Activated T-cell treated with anti-CD3 and anti-CD28 coated beads, Interleukin-2, amount 50 U/mL, for 48 hours (primary cell): ENCODE data around the gene KRTAP10-6.
"Not testable (repeated sequence)": the region's sequence is repeated elsewhere in the genome, so short reads cannot be mapped to it uniquely, and the experiment has no call there.

Source experiments
- DNase-seq, 2 experiments: peaks; one replicate each; pipeline ENCODE4 v3.0.0-alpha.2; 2020

Gene KRTAP10-6

DNA sequence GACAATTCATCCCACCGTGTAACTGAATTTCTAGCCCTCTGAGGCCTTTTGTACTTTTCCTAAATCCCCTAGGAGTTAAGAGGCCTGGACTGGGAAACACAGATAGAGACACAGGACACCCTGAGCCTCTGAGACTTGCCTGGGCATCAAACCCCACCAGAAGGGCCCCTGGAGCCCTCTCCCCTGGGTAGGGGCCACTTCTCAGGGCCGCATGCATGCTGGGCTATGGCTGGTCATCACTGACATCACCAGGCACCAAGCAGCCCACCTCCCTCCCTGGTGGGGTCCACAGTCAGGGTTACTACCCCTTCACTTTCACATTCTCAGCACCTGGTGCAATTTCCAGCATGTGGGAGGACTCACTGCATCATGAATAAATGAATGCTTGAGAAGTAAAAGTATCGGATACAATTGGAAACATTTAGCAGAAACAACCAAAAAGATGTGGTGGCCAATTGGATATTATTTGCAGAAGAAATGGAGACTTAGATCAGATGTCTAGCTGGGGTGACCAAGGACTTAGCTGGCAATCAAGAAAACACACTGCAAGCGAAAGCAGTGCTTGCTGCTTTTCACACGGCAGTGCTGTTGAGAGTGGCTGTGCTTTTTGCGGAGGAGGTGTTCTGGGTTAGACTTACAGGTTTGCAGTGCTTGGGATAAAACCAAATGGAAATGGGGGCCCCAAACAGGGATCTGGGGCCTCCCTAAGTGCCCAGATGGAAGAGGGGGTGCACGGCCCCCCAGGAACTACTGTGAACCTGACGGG is 7.1 kb upstream of the KRTAP10-6 start:
- DNase-seq, result no peak

DNA sequence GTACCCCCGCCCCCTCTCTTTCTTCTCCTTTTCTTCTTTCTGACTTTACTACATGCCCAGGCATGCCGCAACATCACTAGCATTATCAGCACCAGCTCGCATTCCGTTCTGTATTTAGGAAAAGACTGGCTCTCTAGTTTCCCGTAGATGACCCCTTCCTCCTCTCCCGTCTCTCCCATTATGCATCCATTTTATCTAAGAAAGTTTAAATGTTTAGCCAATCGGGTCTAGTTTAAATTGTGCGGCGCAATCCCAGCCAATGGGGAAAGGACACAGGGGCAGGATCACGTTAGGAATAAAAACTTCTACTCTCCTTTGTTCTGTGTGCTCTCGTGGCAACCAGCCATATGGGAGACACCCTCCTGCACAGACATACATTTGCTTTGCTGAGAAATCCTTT is 5.8 kb upstream of the KRTAP10-6 start:
- DNase-seq, result no peak

DNA sequence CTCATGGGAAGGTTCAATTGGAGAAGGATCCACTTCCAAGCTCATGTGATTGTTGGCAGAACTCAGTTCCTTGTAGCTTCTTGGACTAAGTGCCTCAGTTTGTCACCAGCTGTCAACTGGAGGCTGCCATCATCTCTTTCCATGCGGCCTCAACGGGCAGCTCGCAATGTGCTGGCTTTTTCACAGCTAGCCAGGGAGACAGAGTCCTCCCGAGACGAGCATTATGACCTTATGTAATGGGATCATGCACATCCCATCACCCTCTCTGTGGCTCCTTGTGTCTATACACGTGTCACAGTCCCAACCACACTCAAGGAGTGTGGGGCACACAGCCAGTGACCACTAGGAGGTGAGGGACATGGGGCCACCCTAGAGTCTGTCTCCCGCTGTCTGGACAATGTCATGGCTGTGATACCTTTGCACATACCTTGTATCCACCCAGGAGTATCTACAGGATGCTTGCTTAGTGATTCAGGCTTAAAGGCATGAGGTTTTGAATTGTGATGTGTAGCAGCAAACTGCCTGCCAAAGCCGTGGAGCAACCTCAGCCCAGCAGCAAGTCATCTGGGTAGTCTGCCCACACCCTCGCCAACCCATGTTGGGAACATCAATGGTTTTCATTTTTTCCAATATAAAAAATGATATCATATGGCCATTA is 3.9 kb upstream of the KRTAP10-6 start:
- DNase-seq, result no peak

DNA sequence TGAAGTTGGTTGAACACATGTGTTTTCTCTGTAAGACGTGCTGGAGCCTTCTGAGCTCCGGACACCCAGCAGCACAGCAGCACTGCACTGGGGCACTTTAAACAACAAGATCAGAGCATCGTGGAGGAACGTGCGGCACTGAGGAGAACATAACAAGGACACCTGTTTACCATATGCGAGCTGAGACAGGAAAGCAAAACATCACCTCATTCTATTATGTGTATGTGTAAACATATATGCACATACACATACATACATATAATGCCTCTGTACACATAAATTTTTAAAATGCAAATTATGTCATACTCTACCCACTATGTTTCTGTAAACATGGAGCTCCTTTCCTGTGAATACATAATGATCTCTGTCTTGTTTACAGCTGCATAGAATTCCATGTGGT is 3.2 kb upstream of the KRTAP10-6 start:
- DNase-seq, result no peak

DNA sequence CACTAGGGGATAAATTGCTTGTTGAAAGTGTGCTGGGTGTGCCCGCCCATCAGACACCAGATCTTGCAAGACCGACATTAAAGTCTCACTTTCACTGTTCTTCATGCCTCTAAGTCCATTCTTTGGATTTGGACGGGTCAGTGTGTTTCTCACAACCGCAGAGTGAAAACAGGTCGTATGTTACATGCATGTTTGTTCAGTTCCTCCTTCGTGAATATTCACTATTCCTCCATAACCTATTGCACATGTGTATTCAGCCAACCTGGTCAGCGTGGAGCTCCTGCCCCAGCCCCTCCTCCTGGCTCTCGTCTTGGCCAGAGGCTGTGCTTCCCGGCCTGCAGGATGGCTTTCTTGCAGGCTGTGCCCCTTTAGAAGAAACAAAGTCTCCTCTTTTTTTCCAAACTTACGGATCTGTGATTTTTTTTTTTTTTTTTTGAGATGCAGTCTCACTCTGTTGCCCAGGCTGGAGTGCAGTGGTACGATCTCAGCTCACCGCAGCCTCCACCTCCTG is 2.2 kb upstream of the KRTAP10-6 start:
- DNase-seq, result no peak

DNA sequence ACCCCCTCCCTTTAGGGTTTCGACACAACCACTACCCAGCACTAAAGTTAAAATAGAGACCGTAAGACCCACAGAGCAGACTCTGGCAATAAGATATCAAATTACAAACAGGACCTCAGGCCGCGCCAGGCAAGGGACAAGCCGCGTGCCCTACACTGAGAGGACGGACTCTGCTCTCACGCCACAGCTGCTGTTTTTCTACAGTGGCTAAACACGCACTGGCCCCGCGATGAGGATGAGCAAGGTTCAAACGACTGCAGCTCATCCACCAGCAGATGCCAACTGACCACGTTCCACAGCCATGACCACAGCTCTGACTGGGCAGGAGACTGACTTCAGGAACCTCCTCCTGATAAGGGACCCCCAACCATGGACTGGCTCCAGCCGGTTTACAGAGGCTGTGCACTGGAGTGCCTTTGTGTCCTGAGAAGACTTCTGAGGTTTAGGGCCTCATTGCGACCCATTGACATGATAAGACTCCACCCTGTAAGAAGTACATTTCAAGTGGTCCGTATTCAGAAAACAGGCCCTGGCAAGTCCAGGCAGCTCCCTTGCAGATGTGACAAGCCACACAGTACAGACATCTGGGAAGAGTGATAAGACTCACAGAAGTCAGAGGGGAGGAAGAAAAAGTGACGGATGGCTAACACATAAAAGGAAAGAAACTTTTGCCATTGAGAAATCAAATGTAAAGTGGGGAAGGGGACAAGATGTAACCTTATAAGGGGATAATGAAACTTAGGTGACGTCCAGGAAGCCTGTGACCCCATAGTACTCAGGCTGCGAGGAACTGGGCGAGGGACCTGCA is 1.5 kb upstream of the KRTAP10-6 start:
- DNase-seq, result peak in 1 of 2 experiments; percentile 2

DNA sequence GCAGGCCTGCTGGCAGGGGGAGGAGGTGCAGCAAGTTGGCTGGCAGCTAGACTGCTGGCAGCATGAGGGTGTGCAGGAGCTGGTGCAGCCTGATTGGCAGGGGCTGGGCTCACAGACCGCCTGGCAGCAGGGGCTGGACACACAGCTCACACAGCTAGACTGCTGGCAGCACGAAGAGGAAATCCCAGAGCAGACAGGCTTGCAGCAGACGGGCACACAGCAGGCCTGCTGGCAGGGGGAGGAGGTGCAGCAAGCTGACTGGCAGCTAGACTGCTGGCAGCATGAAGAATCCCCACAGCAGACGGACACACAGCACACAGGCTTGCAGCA is 539 bp downstream of the KRTAP10-6 start:
- DNase-seq, result peak in 1 of 2 experiments; percentile 1

DNA sequence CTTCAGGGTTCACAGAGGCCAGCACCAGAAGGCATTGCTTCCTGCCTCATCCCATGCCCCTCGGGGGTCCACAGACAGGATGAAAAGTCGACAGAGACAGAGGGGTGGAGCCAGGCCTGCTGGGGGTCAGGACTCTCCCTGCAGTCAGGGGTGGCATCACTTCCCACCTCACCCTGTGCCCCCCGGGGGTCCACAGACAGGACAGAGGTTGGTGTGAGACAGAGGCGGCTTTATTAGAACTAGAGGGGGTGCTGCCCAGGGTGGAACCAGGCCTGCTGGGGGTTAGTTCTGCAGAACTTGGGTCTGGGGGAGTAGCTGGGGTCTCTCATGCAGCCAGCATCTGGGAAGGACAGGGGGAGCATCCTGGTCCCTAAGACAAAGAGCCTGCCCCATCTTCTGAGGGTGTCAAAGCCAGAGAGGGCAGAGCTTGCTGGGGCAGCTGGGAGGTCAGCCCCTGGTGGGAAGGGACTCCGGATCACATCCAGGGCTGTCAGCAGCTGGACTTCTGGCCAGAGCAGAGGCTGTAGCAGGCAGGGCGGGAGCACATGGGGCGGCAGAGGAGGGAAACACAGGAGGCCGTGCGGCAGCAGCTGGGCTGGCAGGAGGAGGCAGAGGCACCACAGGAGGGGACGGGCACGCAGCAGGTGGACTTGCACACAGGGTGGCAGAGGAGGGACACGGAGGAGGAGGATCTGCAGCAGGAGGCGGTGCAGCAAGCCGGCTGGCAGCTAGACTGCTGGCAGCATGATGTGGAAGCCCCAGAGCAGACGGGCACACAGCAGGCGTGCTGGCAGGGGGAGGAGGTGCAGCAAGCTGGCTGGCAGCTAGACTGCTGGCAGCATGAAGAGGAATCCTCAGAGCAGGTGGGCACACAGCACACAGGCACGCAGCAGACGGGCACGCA is 1.2 kb downstream of the KRTAP10-6 start:
- peak in 1 of 2 experiments; percentile 3 for DNase-seq

DNA sequence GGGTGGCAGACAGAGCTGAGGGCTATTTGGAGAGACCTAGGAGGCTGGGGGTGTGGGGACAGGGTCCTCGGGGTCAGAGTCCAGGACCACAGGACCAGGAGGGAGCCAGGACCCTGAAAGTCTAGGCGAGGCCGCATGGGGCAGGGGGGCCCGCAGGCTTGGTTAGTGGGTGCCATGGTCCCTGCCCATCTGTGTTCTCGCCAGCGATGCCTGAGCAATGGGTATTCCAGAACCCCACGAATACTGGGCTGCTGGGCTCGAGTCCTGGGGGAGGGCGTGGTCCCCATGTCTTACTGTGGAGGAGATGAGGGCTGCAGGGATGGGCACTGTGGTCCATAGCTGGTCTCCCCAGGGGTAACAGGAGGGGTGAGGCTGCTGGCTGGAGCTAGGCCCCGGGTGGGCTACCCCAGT is 2.0 kb downstream of the KRTAP10-6 start:
- DNase-seq, result no peak

DNA sequence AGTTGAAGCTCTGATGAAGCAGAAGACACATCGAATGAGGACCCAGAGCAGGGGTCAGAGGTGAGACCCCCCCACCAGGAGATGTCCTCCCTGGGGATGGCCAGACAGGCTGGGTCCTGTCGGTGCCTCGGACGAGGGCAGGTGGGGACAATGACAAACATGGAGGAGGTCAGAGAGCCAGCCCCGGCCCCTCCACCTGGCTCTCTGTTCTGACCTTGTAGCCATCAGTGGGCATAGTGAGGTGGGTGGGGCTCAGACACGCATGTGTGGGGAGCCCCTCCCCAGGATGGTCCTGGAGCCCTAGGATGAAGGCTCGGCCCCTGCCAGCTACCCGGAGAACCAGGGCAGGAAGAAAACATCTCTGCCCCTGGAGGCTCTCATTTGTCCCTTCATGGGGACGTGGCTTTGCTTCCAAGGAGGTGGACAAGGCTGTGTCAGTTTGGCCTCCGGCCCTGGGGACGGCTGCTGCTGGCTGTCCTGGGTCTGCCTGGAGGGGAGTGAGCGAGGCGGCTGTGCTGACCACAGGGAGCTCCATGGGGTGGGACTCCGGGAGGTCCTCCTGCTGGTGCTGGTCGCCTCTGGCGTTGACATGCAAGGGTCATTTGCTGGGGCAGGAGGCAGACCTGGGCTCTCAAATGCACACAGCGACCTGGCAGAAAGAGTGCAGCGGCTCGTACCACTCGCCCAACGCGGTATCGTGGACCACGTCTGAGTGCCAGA is 2.6 kb downstream of the KRTAP10-6 start:
- peak in 1 of 2 experiments; percentile 5 for DNase-seq

DNA sequence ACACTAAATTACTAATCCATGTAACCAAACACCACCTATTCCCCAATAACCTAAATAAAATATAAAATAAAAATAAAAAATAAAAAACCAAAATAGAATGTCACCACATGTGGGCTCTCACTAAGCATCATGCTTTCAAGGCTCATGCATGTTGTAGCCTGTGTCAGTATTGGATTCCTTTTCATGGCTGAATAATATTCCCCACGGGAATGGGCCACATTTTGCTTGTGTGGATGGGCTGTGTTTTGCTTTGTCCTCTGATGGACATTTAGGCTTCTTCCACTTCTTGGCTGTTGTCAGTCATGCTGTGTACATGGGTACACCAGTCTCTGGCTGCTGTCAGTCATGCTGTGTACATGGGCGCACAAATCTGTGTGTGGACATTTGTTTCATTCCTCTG is 3.2 kb downstream of the KRTAP10-6 start:
- DNase-seq, result no peak

DNA sequence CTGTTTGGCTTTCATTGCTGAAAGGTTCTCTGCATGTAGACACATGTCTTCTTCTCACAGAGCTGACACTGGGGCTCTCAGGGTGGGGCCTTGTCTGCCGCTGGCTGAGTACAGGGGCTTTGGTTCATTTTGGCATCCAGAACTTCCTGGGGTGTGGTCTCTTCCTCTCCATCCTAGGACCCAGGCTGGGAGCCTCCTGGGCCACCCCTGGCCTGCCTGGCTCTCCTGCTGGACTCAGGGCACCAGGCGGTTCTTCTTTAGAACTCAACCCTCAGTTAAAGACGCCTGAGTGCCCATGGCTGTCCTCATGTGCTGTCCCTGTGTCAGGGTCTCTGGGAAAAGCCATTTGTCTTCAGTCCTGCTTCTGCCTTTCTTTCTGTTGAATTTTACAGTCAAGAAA is 6.4 kb downstream of the KRTAP10-6 start:
- no peak for DNase-seq

DNA sequence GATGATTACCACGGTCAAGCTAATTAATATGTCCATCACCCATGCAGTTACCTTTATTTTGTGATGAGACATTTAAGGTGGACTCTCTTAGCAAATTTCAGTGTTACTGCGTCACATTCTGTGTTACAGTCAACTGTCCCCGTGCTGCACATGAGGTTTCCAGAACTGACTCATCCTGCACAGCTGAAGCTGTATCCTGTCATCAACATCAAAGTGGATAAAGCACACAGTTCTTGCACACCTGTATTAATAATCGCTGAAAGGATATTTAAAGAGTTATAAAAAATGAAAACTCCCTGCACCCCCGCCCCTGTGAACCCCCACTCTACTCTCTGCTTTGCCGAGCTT is 8.5 kb downstream of the KRTAP10-6 start:
- peak in 1 of 2 experiments; percentile 33 for DNase-seq

DNA sequence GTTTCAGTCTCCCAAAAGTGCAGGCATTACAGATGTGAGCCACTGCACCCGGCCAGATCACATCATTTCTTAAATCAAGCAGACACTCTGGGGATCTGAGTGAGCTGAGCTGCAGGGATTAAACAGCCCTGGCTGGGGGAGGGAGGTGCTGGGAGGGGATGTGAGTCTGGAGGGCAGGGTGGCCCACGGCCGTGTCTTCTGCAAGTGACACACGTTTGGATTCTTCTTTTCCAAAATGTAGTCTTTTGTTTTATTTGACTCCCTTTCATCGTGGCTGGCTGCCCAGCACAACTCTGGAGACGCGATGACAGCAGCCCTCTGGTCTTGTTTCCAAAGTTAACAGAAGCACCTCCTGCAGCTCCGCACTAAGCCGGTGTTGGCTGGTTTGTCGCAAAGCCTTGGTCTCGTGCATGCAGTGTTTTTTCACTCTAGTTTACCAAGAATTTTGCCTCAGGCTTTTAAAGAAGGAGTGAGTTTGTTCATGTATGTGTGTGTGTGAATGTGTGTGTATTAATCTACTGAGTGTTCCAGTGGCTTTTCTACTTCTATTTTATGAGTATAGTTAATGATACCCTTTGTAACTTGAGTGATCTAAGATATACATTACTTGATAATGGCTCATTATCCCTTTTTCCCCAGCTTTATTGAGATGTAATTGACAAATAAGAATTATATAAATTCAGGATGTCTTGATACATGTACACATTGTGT is 9.1 kb downstream of the KRTAP10-6 start:
- DNase-seq, result no peak

DNA sequence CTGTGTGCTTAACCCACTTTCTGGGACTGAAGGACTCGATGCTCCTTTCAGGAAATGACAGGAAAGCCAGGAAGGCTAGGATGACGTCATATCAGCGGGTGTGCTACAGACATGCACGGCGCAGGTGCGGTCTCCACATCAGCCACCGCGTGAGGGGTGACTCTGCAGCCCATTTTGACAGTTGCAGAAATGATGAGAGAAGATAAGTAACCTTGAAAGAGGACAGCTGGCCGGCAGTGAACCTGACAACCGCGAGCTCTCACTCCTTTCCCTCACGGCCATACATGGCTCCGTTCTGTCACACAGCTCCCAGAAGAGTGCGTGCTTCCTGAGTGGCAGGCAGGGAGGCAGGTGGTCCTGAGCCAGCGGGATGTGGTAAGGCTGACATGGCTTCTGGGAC is 10.2 kb downstream of the KRTAP10-6 start:
- no peak for DNase-seq

DNA sequence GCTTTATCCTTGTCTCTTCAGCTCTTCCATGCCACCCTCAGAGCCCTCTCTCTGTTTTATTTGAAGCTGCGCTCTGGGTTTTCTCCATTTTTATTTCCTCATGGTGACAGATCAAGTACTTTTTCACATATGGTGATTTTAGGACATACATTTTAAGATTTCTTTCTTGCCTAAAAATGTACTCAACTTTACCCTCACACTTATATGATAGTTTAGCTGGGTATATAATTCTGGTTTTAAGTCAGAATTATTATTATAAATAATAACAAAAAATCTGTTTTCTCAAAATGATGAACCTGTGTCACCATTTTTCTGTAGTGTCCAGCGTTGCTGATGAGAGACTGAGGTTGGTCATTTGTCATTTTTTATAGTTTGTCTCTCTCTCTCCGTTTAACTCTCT is 11.1 kb downstream of the KRTAP10-6 start:
- DNase-seq, result no peak

DNA sequence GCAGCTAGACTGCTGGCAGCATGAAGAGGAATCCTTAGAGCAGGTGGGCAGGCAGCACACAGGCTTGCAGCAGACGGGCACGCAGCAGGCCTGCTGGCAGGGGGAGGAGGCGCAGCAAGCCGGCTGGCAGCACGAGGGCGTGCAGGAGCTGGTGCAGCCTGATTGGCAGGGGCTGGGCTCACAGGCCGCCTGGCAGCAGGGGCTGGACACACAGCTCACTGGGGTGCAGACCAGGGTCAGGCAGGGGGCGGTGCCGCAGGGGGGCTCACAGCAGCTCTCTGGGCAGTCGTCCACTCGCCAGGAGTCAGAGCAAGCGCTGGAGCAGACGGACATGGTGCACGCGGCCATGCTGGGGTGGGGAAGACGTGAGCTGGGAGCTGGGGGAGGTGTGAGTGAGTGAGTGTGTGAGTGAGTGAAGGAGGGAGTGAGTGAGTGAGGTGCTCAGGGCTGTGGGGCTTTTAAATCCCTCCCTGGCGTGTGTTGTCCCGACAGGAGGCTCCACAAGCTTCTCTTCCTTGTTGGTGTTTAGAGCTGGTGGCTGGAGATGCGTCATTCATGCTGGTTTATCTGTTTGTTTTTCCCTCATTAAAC is 12.0 kb downstream of the KRTAP10-6 start, which contains the start of gene KRTAP10-5:
Gene KRTAP10-5 (minus strand): TSS at position 374 of the 591 bp plus-strand sequence. CDS start 26 bp downstream, at position 348.
- DNase-seq, result not testable (repeated sequence)

DNA sequence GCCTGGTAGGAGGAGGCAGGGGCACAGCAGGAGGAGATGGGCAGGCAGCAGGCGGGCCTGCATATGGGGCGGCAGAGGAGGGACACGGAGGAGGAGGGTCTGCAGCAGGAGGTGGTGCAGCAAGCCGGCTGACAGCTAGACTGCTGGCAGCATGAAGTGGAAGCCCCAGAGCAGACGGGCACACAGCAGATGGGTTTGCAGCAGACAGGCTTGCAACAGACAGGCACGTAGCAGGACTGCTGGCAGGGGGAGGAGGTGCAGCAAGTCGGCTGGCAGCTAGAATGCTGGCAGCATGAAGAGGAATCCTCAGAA is 12.5 kb downstream of the KRTAP10-6 start:
- no peak for DNase-seq

DNA sequence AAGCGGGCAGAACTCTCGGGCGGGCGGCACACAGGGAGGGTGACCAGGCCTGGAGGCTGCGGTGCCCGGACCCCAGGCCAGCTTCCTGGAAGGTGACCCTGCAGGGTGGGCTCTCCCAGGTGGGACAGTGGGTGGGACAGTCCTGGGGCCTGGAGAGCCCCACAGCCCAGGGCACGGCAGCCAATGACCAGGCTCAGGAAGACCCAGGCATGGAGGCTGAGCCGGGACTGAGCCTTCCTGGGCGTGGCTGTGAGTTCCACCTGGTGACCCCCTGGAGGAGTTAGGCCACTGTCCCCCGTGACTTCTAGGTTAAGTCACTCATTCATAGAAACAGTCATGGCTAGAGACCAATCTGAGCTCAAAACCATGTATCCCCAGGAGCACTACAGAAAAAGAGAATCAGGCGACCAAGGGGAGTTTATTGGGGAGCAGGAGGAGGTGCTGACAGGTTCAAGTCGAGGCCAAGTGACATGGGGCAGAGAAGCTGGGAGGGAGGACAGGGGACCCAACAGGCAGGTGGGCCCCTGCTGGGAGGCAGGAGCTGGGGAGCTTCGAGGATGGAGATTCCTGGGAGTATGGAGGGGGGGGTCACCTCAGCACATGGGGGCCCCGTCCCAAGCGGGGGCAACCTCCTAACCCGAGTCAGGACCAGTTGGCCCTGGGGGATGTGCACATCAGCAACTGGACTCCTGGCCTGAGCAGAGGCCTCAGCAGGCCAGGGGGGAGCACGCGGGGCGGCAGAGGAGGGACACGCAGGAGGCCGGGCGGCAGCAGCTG is 13.1 kb downstream of the KRTAP10-6 start:
- DNase-seq, result no peak
